Sigmoid colon (tissue), 4 donors: Measurements from ENCODE around the gene SLC5A5.

Source experiments
- CTCF ChIP-seq, 4 experiments: fragments of 450-650 bp in 3 of 4; fragments of 200-600 bp in 1 of 4; IDR thresholded peaks; one replicate each; pipeline ENCODE4 v1.5.1; 2016 to 2019; ENCODE audit warnings: antibody characterized with exemption in 4 of 4, mild to moderate bottlenecking in 3 of 4, moderate library complexity in 2 of 4
- POLR2A ChIP-seq, 2 donors: fragments of 450-650 bp; IDR thresholded peaks; one replicate each; pipeline ENCODE4 v1.6.1; 2016; ENCODE audit warnings: antibody characterized with exemption in 2 of 2, mild to moderate bottlenecking in 2 of 2, moderate library complexity in 2 of 2
- POLR2AphosphoS5 ChIP-seq, 4 donors: sonication (generic); formaldehyde crosslinking; IDR thresholded peaks; one replicate each; pipeline ENCODE4 v1.6.1; 2017; ENCODE audit warnings: antibody characterized with exemption in 4 of 4

- TF ChIP-seq CTCF (IDR thresholded peaks at IDR 0.05) (no peak), POLR2A (IDR thresholded peaks at IDR 0.05) (no peak), POLR2AphosphoS5 (IDR thresholded peaks at IDR 0.05) (no peak)
Observed at GRCh38 chr19:17874758-17875135, 3.0 kb downstream of the SLC5A5 start.
